GM21529 (cell line): ENCODE data around the gene PPP3R2.
"Not testable (repeated sequence)": the region's sequence is repeated elsewhere in the genome, so short reads cannot be mapped to it uniquely, and the experiment has no call there.

Experiments used
- ATAC-seq: cut with Tn5 transposase; IDR thresholded peaks from one replicate; pipeline ENCODE4 v1.9.1; 2021; ENCODE audit not compliant: unreplicated experiment

The PPP3R2 gene

GRCh38 chr9:101590074-101590473, 4.7 kb downstream of the PPP3R2 start:
- ATAC-seq, result not testable (repeated sequence)

- ATAC-seq, result no peak
Measured at GRCh38 chr9:101587332-101588043, 7.3 kb downstream of the PPP3R2 start.

GRCh38 chr9:101586651-101587050, 8.1 kb downstream of the PPP3R2 start:
- ATAC-seq, result peak; percentile 95

GRCh38 chr9:101585740-101586139, 9.0 kb downstream of the PPP3R2 start:
- ATAC-seq, result no peak

- no peak for ATAC-seq
Measured at GRCh38 chr9:101582553-101582952, 12.2 kb downstream of the PPP3R2 start.

GRCh38 chr9:101579711-101580545, 14.8 kb downstream of the PPP3R2 start:
- ATAC-seq, result no peak

GRCh38 chr9:101578378-101578777, 16.4 kb downstream of the PPP3R2 start:
- peak; percentile 76 for ATAC-seq

- ATAC-seq, result no peak
Measured at GRCh38 chr9:101574731-101575333, 19.9 kb downstream of the PPP3R2 start.

- ATAC-seq, result no peak
Measured at GRCh38 chr9:101572316-101572715, 22.5 kb downstream of the PPP3R2 start.

GRCh38 chr9:101571114-101571513, 23.7 kb downstream of the PPP3R2 start:
- ATAC-seq, result no peak

GRCh38 chr9:101569741-101570501, 24.8 kb downstream of the PPP3R2 start:
- ATAC-seq, result no peak

GRCh38 chr9:101567725-101568350, 26.9 kb downstream of the PPP3R2 start:
- no peak for ATAC-seq

GRCh38 chr9:101566904-101567724, 27.7 kb downstream of the PPP3R2 start:
- peak; percentile 84 for ATAC-seq

- ATAC-seq, result no peak
Measured at GRCh38 chr9:101564252-101564651, 30.5 kb downstream of the PPP3R2 start.

GRCh38 chr9:101562966-101563365, 31.8 kb downstream of the PPP3R2 start:
- ATAC-seq, result no peak

GRCh38 chr9:101561740-101562139, 33.0 kb downstream of the PPP3R2 start:
- ATAC-seq, result no peak

- ATAC-seq, result not testable (repeated sequence)
Measured at GRCh38 chr9:101549472-101550098, 45.2 kb downstream of the PPP3R2 start.

- ATAC-seq, result no peak
Measured at GRCh38 chr9:101543098-101543735, 51.6 kb downstream of the PPP3R2 start.
